Sigmoid colon (tissue), 4 donors: ENCODE data around the gene TAGAP.

Experiments
- POLR2A ChIP-seq, 2 donors: fragments of 450-650 bp; IDR thresholded peaks; one replicate each; pipeline ENCODE4 v1.6.1; 2016; ENCODE audit warnings: antibody characterized with exemption in 2 of 2, mild to moderate bottlenecking in 2 of 2, moderate library complexity in 2 of 2
- POLR2AphosphoS5 ChIP-seq, 4 donors: sonication (generic); formaldehyde crosslinking; IDR thresholded peaks; one replicate each; pipeline ENCODE4 v1.6.1; 2017; ENCODE audit warnings: antibody characterized with exemption in 4 of 4
- TF ChIP-seq, protein P1 (sequence below), 4 experiments: fragments of 450-650 bp in 3 of 4; fragments of 200-600 bp in 1 of 4; IDR thresholded peaks; one replicate each; pipeline ENCODE4 v1.5.1; 2016 to 2019; ENCODE audit warnings: antibody characterized with exemption in 4 of 4, mild to moderate bottlenecking in 3 of 4, moderate library complexity in 2 of 4

DNA sequence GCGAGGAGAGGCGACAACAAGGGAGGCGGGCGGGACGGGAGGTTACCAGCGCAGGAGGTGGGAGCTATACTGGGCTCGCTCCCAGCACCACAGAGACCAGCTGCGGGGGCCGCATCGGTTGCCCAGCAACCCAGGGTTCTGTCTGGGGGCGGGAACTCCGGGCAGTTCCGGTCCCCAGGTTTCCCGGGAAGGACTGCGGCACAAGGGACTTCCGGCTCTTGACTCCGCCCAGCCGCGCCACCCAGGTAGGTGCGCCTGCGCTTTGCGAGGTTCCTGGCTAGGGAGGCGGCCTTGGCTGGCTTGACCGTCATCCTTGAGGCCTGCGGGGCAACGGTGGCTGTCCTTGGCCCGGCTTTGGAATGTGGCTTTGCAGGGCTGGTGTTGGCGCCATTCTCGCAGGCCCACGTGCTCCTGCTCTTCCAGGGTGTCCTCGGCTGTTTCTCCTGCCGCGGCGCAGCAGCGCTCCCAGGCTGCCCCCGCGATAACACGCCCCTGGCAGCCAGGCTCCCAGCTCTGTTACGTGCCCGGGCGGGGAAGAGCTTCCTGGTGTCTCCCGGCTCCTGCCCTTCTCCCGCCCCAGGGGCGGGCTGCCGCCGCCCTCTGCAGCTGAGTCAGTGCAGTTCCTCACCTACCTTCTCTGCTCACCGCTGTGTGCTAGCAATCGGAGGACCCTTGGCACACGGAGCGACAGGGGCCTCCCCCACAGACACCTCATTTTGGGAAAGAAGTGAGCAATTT, 45.0 kb downstream of the TAGAP start, which contains the start of gene RSPH3:
- TF ChIP-seq, protein P1, sequence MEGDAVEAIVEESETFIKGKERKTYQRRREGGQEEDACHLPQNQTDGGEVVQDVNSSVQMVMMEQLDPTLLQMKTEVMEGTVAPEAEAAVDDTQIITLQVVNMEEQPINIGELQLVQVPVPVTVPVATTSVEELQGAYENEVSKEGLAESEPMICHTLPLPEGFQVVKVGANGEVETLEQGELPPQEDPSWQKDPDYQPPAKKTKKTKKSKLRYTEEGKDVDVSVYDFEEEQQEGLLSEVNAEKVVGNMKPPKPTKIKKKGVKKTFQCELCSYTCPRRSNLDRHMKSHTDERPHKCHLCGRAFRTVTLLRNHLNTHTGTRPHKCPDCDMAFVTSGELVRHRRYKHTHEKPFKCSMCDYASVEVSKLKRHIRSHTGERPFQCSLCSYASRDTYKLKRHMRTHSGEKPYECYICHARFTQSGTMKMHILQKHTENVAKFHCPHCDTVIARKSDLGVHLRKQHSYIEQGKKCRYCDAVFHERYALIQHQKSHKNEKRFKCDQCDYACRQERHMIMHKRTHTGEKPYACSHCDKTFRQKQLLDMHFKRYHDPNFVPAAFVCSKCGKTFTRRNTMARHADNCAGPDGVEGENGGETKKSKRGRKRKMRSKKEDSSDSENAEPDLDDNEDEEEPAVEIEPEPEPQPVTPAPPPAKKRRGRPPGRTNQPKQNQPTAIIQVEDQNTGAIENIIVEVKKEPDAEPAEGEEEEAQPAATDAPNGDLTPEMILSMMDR (IDR thresholded peaks at IDR 0.05): peak in 1 of 4 experiments; percentile 16
- peak in 1 of 2 donors; percentile 68 for TF ChIP-seq POLR2A (IDR thresholded peaks at IDR 0.05)
- peak; percentile 31 to 76 (median 64) for TF ChIP-seq POLR2AphosphoS5 (IDR thresholded peaks at IDR 0.05)
